Upper lobe of left lung (tissue), 4 donors: ENCODE measurements around the gene PTPRH.

Experiments
- POLR2A ChIP-seq, 4 donors: fragments of 450-650 bp; IDR thresholded peaks; one replicate each; pipeline ENCODE4 v1.5.1; 2016 to 2017; ENCODE audit warnings: antibody characterized with exemption in 4 of 4, mild to moderate bottlenecking in 2 of 4
- POLR2AphosphoS5 ChIP-seq, 2 donors: sonication (generic); formaldehyde crosslinking; IDR thresholded peaks; one replicate each; pipeline ENCODE4 v1.5.1; 2017; ENCODE audit warnings: antibody characterized with exemption in 2 of 2
- TF ChIP-seq, protein P1 (sequence below), 6 experiments: fragments of 450-650 bp in 4 of 6; fragments of 200-600 bp in 2 of 6; sonication (generic) in 2 of 6; IDR thresholded peaks; one replicate each; pipeline ENCODE4 v1.5.1; 2016 to 2019; ENCODE audit warnings: antibody characterized with exemption in 6 of 6

DNA sequence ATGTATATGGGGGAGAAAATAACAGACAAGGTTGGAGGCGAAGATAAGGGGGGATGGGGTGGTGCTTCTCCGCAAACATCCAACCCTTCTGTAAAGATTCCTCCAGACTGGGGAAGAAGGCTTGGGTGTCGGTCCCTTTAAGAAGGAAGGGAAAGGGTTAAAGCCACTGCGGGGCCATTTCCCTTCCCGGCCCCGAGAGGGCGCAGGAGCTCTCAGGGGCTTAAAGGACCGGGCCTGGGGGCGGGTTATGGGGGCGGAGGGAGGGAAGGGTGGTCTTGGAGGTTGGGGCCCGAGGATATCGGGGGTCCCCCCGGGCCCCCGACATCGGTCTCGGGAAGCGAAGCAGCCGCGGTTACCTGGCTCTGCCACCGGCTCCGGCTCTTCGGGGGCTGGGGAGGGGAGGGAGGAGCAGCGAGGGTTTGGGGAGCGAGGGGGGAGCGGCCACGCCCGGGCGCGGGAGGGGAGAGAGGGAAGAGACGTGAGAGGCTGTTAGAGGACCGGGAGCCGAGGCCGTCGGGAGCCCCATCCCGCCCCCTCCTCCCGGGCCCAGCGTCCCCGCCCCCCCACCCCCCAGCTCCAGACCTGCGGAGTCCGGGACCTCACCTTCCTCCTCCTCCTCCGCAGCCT is 63.1 kb downstream of the PTPRH start:
- TF ChIP-seq POLR2AphosphoS5 (IDR thresholded peaks at IDR 0.05) (no peak), POLR2A (IDR thresholded peaks at IDR 0.05) (no peak)
- TF ChIP-seq, protein P1, sequence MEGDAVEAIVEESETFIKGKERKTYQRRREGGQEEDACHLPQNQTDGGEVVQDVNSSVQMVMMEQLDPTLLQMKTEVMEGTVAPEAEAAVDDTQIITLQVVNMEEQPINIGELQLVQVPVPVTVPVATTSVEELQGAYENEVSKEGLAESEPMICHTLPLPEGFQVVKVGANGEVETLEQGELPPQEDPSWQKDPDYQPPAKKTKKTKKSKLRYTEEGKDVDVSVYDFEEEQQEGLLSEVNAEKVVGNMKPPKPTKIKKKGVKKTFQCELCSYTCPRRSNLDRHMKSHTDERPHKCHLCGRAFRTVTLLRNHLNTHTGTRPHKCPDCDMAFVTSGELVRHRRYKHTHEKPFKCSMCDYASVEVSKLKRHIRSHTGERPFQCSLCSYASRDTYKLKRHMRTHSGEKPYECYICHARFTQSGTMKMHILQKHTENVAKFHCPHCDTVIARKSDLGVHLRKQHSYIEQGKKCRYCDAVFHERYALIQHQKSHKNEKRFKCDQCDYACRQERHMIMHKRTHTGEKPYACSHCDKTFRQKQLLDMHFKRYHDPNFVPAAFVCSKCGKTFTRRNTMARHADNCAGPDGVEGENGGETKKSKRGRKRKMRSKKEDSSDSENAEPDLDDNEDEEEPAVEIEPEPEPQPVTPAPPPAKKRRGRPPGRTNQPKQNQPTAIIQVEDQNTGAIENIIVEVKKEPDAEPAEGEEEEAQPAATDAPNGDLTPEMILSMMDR (IDR thresholded peaks at IDR 0.05): peak in 2 of 6 experiments; percentile 20 to 25
